ENCODE data around the gene ODC1.

ODC1 gene

DNA sequence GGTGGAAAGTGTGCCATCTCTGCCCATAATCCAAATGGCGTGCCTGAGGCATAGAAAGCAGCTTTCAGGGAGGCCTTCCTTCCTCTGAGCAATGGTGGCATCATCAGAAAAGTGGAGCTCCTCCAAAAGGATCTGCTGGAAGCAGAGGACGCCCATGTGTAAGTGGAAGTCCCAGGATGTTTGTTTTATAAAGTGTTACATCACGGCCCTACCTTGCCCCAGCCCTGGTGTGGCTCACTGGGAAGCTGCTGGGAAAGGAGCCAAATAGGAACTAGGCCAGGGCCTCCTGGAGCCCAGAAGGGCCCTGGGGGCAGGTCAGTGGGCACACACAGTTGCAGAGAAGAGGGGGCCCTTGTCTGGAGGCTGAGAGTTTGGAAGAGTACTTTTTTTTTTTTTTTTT is 4.2 kb upstream of the ODC1 start:
- TF ChIP-seq CTCF (IDR thresholded peaks at IDR 0.05; ENCODE audit: borderline replicate concordance, insufficient read depth, low read depth, low read length): no peak
- H3K4me3 ChIP-seq (ENCODE audit: low read depth, low read length): no peak overlapping the region

GRCh38 chr2:10451819-10452218 is 3.7 kb upstream of the ODC1 start:
- H3K4me3 ChIP-seq (ENCODE audit: low read depth, low read length): no peak overlapping the region
- no peak for TF ChIP-seq CTCF (IDR thresholded peaks at IDR 0.05; ENCODE audit: borderline replicate concordance, insufficient read depth, low read depth, low read length)

DNA sequence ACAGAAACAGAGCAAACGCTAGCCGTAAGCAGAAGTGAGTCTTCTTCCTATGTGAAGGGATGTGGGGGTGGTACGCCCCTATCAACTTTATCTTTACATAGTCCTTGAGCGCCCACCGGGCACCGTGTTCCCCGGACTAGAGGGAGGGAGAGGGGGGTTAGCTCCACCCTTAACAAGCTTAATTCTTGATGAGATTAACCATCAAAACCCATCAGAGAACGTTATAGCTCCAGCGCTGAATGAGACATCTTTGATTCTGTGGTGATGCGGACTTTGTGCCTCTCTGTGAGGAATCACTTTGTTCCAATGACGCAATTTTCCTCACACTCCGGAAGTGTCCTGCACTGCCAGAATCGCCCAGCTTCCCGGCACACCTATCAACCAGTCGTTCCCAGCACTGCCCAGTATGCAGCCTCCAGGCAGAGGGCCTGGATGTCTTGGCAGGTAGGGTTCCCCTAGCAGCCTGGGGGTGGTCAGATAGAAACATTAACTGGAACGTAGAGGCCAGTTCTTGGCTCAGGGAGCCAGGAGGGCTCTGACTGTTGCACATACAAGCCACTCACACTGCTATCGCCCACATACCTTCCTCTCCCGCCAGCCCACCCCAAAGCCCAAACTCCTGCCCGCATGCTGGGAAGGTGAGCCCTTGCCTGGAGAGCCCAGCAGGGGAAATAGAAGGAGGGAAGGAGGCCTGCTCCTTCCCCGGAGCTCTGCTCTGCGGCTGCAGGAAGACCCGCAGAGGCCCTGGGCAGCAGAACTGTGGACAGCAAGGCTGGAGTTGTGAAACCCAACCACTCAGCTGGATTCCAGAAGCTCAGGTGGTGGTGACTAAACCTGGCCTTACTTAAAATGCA is 1.9 kb upstream of the ODC1 start:
- no peak overlapping the region for H3K4me3 ChIP-seq (ENCODE audit: low read depth, low read length)
- TF ChIP-seq CTCF (IDR thresholded peaks at IDR 0.05; ENCODE audit: borderline replicate concordance, insufficient read depth, low read depth, low read length): no peak

- no peak overlapping the region for H3K4me3 ChIP-seq (ENCODE audit: low read depth, low read length)
These were observed 1.3 kb upstream of the ODC1 start for GRCh38 chr2:10449486-10449831.

GRCh38 chr2:10448576-10449485 is 704 bp upstream of the ODC1 start:
- H3K4me3 ChIP-seq (ENCODE audit: low read depth, low read length): peak overlapping the region; percentile 46
- TF ChIP-seq CTCF (IDR thresholded peaks at IDR 0.05; ENCODE audit: borderline replicate concordance, insufficient read depth, low read depth, low read length): no peak

More at GRCh38 chr2:10449486-10449831, 1.3 kb upstream of the ODC1 start:
- no peak for TF ChIP-seq CTCF (IDR thresholded peaks at IDR 0.05; ENCODE audit: borderline replicate concordance, insufficient read depth, low read depth, low read length)

- H3K4me3 ChIP-seq (ENCODE audit: low read depth, low read length): peak overlapping the region; percentile 53
- peak; percentile 14; the same call in 1 of the 2 replicates for TF ChIP-seq CTCF (IDR thresholded peaks at IDR 0.05; ENCODE audit: borderline replicate concordance, insufficient read depth, low read depth, low read length)
These were observed 730 bp downstream of the ODC1 start for GRCh38 chr2:10447300-10447894.
